AG04449 (cell line): ENCODE results near the gene BRME1.
"Not testable (repeated sequence)": the region's sequence is repeated elsewhere in the genome, so short reads cannot be mapped to it uniquely, and the experiment has no call there.

Source experiments
- CTCF ChIA-PET: fragments of 350-600 bp; formaldehyde crosslinking; extraction: SDS; loops from one replicate; lab custom pipeline; 2021; ENCODE audit warnings: antibody characterized with exemption; lab: Yijun Ruan, JAX
- POLR2A ChIA-PET: fragments of 400-600, 350-600 bp; formaldehyde crosslinking; extraction: SDS; loops from one replicate; lab custom pipeline; 2020; ENCODE audit warnings: antibody characterized with exemption, inconsistent platforms; lab: Yijun Ruan, JAX
- DNase-seq: peaks from one replicate; pipeline ENCODE4 v3.0.0-alpha.2; 2010; ENCODE audit warnings: low read depth, low spot score
- H3K4me3 ChIP-seq: 2 replicates; pipeline ENCODE4 v1.5.1; 2011; ENCODE audit warnings: low read depth, mild to moderate bottlenecking, control low read depth, low read length
- TF ChIP-seq, protein P1 (sequence below): IDR thresholded peaks from one replicate; pipeline ENCODE4 v1.5.1; 2011; ENCODE audit warnings: mild to moderate bottlenecking, moderate library complexity, low read length, control low read depth, inconsistent platforms; ENCODE audit not compliant: insufficient read depth; ENCODE audit errors: missing control alignments

BRME1 gene

DNA sequence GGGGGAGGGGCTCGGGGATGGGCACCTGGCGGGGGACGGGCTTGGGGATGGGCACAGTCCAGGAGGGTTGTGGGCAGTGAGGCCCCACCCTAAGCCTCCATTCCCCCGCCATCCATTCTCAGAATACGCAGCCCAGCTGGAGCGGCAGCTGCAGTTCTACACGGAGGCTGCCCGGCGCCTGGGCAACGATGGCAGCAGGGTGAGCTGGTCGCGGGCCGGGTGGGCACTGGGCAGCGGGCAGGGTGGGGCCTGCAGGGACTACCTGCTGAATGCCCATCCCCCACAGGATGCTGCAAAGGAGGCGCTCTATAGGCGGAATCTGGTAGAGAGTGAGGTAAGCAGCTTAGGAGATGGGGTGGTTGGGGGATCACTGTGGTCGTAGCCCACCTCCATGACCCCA, 24.0 kb upstream of the BRME1 start:
- ChIA-PET POLR2A (interaction anchor here (1.0 kb wide), 1 partner anchor 8 kb away, joined by 3 read pairs; the partner anchor contains the start of gene PODNL1), CTCF (no interaction called here)
- TF ChIP-seq, protein P1, sequence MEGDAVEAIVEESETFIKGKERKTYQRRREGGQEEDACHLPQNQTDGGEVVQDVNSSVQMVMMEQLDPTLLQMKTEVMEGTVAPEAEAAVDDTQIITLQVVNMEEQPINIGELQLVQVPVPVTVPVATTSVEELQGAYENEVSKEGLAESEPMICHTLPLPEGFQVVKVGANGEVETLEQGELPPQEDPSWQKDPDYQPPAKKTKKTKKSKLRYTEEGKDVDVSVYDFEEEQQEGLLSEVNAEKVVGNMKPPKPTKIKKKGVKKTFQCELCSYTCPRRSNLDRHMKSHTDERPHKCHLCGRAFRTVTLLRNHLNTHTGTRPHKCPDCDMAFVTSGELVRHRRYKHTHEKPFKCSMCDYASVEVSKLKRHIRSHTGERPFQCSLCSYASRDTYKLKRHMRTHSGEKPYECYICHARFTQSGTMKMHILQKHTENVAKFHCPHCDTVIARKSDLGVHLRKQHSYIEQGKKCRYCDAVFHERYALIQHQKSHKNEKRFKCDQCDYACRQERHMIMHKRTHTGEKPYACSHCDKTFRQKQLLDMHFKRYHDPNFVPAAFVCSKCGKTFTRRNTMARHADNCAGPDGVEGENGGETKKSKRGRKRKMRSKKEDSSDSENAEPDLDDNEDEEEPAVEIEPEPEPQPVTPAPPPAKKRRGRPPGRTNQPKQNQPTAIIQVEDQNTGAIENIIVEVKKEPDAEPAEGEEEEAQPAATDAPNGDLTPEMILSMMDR = no peak
- no peak for DNase-seq
- H3K4me3 ChIP-seq = no peak overlapping the region

DNA sequence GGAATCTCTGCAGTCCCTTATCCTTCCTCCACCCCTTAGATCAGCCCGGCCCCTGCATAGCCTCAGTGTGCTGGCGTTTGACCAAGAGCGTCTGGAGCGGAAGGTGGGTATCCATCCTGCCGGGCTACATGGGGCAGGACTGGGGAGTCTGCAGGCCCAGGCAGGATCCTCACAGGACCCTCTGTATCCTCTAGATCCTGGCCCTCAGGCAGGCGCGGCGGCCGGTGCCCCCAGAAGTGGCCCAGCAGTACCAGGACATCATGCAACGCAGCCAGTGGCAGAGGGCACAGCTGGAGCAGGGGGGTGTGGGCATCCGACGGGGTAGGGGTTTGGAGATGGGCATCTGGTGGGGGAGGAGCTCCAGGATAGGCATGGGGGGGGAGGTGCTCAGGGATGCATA, 23.4 kb upstream of the BRME1 start:
- DNase-seq = no peak
- TF ChIP-seq, protein P1 = no peak

DNA sequence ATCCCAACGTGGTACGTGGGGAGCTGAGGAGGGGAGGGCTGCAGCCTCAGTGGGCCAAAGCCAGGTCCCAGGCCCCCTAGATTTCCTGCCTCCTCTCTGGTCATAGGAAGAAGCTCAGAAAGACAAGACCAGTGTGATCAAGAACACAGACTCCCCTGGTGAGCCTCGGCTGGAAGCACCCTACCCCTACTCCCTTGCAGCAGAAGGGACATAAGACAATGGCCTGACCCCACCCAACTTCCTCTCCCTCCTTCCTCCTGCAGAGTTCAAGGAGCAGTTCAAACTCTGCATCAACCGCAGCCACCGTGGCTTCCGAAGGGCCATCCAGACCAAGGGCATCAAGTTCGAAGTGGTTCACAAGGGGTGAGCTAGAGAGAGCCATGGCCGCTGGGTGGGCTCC, 20.8 kb upstream of the BRME1 start:
- no peak overlapping the region for H3K4me3 ChIP-seq
- POLR2A ChIA-PET = interaction anchor here (1.2 kb wide), 1 partner anchor 12 kb away, joined by 3 read pairs; no protein-coding TSS in a partner anchor
- no peak for DNase-seq
- CTCF ChIA-PET = interaction anchor here (1.8 to 2.1 kb wide), 2 partner anchors 132 to 149 kb away, joined by 5 to 7 read pairs; no protein-coding TSS in a partner anchor
- TF ChIP-seq, protein P1 = no peak

More for the DNA sequence above, 23.4 kb upstream of the BRME1 start:
- ChIA-PET CTCF (interaction anchor here (0.9 kb wide), 1 partner anchor 9 kb away, joined by 3 read pairs; the partner anchor contains the start of gene PODNL1), POLR2A (interaction anchor here (1.0 kb wide), 1 partner anchor 9 kb away, joined by 3 read pairs; the partner anchor contains the start of gene PODNL1)
- H3K4me3 ChIP-seq = no peak overlapping the region

DNA sequence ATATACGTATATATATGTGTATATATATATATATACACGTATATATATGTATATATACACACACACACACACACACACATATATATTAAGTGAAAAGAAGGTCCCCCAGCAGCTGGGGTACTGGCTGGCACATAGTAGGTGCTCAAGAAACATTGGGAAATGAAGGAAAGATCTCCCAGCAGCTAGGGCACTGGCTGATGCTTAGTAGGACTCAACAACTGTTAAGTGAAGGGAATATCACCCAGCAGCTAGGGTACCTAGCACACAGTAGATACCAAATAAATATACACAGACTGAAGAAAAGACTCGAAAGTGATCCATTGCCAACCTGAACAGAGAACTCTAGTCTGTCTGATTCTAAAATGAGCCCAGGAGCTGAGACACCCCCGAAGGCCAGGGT, 20.1 kb upstream of the BRME1 start:
- no peak for DNase-seq
- POLR2A ChIA-PET = interaction anchor here (0.6 to 1.2 kb wide), 2 partner anchors 12 kb away, joined by 3 read pairs; no protein-coding TSS in a partner anchor
- CTCF ChIA-PET = interaction anchor here (1.8 to 2.1 kb wide), 2 partner anchors 133 to 150 kb away, joined by 5 to 7 read pairs; no protein-coding TSS in a partner anchor
- TF ChIP-seq, protein P1 = no peak
- no peak overlapping the region for H3K4me3 ChIP-seq

DNA sequence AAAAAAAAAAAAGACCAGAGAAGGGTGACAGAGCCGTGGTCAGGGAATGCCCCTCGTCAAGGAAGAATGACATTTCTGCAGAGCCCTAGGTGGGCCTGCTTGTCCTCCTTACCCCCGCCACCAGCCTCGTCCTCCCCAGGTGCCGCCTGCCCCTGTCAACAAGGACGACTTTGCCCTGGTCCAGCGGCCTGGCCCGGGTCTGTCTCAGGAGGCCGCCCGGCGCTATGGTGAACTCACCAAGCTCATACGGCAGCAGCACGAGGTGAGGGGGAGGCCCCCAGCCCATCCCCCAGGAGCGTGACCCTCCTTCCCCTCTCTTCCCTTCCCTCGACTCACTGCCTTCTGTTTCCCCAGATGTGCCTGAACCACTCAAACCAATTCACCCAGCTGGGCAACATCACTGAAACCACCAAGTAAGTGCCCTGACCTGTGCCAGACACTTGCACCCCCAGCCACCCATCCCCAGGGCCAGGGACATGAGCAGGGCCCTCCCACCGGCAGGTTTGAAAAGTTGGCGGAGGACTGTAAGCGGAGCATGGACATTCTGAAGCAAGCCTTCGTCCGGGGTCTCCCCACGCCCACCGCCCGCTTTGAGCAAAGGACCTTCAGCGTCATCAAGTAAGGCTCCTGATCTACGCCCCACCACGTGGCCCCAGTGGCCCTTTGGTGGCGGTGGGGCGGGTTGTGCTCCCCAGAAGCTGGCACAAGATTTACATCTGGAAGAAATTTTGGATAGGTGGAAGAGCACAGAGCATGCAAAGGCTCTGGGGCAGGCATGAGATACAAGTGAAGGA, 17.5 kb upstream of the BRME1 start:
- no peak for DNase-seq
- TF ChIP-seq, protein P1 = no peak
- ChIA-PET POLR2A (interaction anchor here (0.7 kb wide), 1 partner anchor 157 kb away, joined by 3 read pairs; no protein-coding TSS in a partner anchor), CTCF (interaction anchor here (1.3 to 1.7 kb wide), 2 partner anchors 150 to 213 kb away, joined by 5 read pairs; partner anchors contain the start of genes ASF1B and MISP3)
- no peak overlapping the region for H3K4me3 ChIP-seq

DNA sequence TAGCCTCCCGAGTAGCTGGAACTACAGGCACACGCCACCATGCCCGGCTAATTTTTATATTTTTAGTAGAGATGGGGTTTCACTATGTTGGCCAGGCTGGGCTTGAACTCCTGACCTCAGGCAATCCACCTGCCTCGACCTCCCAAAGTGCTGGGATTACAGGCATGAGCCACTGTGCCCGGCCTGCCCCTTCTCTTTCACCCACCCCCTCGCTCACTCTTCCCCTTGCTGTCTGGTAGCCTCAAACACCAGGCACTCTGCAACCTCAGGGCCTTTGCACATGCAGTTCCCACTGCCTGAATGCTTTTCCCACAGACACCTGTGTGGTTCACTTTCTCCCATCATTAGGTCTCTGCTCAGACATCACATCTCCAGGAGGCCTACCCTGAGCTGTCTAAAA, 16.2 kb upstream of the BRME1 start:
- POLR2A ChIA-PET, H3K4me3 ChIP-seq, DNase-seq: not testable (repeated sequence)
- CTCF ChIA-PET = interaction anchor here (1.3 kb wide), 1 partner anchor 151 kb away, joined by 5 read pairs; the partner anchor contains the start of gene MISP3
